Occipital lobe (tissue), 2 donors: ENCODE data around the gene MRPL44. TPM values are rescaled to one million over a fixed set of nuclear protein-coding genes. Genes with fewer than 3 reads are reported as not detected.
"Not testable (repeated sequence)": the region's sequence is repeated elsewhere in the genome, so short reads cannot be mapped to it uniquely, and the experiment has no call there.

ENCODE experiments used
- DNase-seq: peaks from one replicate; lab custom pipeline; 2025; lab: John Stamatoyannopoulos, UW
- total RNA-seq: library from RNA; depleted of rRNA; stranded (reverse); fragments of >200 nt; gene quantifications from one replicate; pipeline ENCODE4 v1.2.3, GENCODE V29; 2014

The MRPL44 gene
- total RNA-seq, 1 donor from 2014 or later = 80.2 TPM

GRCh38 chr2:223970343-223971128 lies 13.3 kb downstream of the MRPL44 start:
- DNase-seq = no peak

- DNase-seq = no peak
These were observed 14.5 kb downstream of the MRPL44 start for GRCh38 chr2:223971731-223972130.

GRCh38 chr2:223972656-223973102 lies 15.4 kb downstream of the MRPL44 start:
- no peak for DNase-seq

GRCh38 chr2:223973606-223974005 lies 16.3 kb downstream of the MRPL44 start:
- DNase-seq = no peak

- DNase-seq = no peak
These were observed 19.5 kb downstream of the MRPL44 start for GRCh38 chr2:223976635-223977226.

GRCh38 chr2:223978451-223978850 lies 21.2 kb downstream of the MRPL44 start:
- DNase-seq = no peak

- no peak for DNase-seq
These were observed 22.6 kb downstream of the MRPL44 start for GRCh38 chr2:223979730-223980396.

GRCh38 chr2:223980397-223980735 lies 23.1 kb downstream of the MRPL44 start:
- DNase-seq = no peak

GRCh38 chr2:223980803-223981202 lies 23.5 kb downstream of the MRPL44 start:
- DNase-seq = no peak

GRCh38 chr2:223981241-223981640 lies 24.0 kb downstream of the MRPL44 start:
- no peak for DNase-seq

GRCh38 chr2:223989206-223989855 lies 32.1 kb downstream of the MRPL44 start:
- no peak for DNase-seq

GRCh38 chr2:223989856-223990232 lies 32.6 kb downstream of the MRPL44 start:
- no peak for DNase-seq

GRCh38 chr2:223991611-223992010 lies 34.3 kb downstream of the MRPL44 start:
- no peak for DNase-seq

- DNase-seq = no peak
These were observed 36.5 kb downstream of the MRPL44 start for GRCh38 chr2:223993634-223994232.

- DNase-seq = no peak
These were observed 37.4 kb downstream of the MRPL44 start for GRCh38 chr2:223994562-223995162.

GRCh38 chr2:223995569-223995968 lies 38.3 kb downstream of the MRPL44 start:
- no peak for DNase-seq

- DNase-seq = no peak
These were observed 39.1 kb downstream of the MRPL44 start for GRCh38 chr2:223996391-223996790.

GRCh38 chr2:223997938-223998337 lies 40.7 kb downstream of the MRPL44 start:
- no peak for DNase-seq

- DNase-seq = no peak
These were observed 41.7 kb downstream of the MRPL44 start for GRCh38 chr2:223998948-223999347.

GRCh38 chr2:223999862-224000261 lies 42.6 kb downstream of the MRPL44 start:
- DNase-seq = no peak

- not testable (repeated sequence) for DNase-seq
These were observed 43.4 kb downstream of the MRPL44 start for GRCh38 chr2:224000662-224001061.
